ENCODE results near the gene ANAPC2.

Gene ANAPC2

GRCh38 chr9:137172901-137173795, 15.2 kb downstream of the ANAPC2 start:
- DNase-seq = peak; percentile 95

- peak; percentile 71 for DNase-seq
Observed at GRCh38 chr9:137171149-137171900, 17.0 kb downstream of the ANAPC2 start.

- DNase-seq = peak; percentile 94
Observed at GRCh38 chr9:137170486-137171148, 17.7 kb downstream of the ANAPC2 start.

GRCh38 chr9:137169896-137170358, 18.4 kb downstream of the ANAPC2 start, which contains the start of gene LRRC26:
Gene LRRC26, minus strand, starts transcription at chr9:137170051. Its CDS starts 108 bp downstream, at chr9:137169943.
- peak; percentile 90 for DNase-seq

DNA sequence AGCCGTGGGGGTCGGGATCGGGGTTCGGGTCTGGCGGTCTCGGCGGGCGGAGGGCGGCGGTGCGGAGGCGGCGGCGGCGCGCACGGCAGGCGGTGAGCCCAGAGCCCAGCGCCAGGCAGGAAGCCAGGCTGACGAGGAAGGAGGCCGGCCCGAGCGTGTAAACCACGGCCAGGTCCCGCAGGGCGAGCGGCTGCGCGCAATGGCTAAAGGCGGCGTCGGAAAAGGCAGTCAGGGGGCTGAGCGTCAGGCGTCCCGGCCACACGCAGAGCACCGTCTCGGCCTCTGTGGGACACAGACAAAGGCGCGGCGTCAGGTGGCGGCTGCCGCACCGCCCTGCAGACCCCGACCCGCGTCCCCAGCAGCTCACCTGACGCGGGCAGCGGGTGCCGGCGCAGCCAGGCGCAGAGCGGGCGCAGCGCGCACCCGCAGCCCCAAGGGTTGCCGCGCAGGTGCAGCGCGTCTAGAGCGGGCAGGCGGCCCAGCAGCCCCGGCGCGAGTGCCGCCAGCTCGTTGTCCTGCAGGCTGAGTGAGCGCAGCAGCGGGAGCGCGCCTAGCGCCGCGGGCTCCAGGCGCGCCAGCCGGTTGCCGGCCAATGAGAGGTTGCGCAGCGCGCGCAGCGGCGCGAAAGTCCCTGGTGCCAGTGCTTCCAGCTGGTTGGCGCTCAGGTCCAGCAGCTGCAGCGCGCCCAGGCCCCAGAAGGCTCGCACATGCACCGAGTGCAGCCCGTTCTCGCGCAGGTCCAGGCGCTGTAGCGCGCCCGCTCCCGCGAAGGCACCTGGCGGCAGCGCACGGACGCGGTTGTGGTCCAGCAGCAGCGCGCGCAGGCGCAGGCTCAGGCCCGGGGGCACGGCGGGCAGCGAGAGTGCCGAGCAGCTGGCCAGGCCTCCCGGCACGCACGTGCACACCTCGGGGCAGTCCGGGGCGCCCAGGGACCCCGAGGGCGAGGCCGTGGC, 19.2 kb downstream of the ANAPC2 start:
- DNase-seq = peak; percentile 93

DNA sequence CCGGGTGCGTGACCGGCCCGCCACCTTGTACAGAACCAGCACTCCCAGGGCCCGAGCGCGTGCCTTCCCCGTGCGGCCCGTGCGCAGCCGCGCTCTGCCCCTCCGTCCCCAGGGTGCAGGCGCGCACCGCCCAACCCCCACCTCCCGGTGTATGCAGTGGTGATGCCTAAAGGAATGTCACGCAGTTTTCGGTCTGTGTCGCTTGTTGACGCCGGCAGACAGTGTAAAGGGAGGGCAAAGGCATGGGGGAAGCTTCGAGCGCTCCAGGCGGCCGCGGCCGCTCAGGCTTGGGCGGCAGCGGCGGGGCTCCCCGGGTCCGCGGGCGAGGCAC, 19.8 kb downstream of the ANAPC2 start:
- peak; percentile 62 for DNase-seq

GRCh38 chr9:137167747-137168572, 20.4 kb downstream of the ANAPC2 start:
- peak; percentile 98 for DNase-seq

DNA sequence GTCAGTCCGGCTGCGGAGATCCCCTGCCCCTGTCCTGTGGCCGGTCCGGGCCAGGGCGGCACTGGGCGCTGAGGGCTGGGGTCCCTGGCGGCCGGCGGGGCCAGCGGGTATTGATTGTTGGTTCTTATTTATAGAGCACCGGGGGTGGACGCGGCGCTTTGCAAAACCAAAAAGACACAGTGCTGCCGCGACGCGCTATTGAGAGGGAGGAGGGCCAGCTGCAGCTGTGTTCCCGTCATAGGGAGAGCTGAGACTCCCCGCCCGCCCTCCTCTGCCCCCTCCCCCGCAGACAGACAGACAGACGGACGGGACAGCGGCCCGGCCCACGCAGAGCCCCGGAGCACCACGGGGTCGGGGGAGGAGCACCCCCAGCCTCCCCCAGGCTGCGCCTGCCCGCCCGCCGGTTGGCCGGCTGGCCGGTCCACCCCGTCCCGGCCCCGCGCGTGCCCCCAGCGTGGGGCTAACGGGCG, 21.0 kb downstream of the ANAPC2 start:
- peak; percentile 86 for DNase-seq

DNA sequence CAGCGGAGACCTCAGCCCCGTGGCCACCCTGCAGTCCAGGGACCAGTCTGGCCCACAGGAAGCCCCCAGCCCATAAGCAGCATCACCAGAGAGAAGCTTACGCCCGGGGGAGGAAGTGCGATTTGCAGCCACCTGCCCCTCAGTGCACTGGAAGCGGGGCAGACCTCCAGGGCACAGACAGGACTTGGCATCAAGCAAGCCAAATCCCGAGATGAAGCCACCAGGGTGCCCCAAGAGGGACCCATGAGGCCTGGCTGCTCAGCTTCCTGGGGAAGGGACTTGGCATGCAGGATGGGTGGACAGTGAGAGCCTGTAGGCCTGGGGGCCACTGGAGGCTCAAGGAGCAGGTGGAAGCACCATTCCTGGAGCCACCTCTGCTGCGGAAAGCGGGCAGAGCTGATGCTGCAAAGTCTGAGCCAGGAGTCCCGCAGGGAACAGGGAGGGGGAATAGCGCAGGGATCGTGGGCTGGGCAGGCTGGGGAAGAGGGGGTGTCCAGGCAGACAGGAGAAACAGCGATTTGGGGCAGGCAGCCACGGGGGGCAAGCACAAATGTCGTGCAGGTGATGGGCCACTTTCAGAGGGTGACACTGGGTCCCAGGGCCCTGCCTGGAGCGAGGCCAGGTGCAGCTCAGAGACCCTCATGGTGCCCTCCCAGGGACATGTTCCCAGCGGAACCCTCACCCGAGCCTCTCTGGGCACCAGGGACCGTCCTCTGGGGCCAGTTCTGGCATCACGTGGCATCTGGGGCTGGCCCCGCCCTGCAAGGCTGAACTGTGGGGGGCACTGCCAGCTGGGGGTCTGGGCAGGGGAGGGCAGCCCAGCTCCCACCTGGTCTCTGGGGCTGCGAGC, 21.8 kb downstream of the ANAPC2 start:
- peak; percentile 23 for DNase-seq

- DNase-seq = no peak
Observed at GRCh38 chr9:137165250-137165836, 23.0 kb downstream of the ANAPC2 start.

- DNase-seq = no peak
Observed at GRCh38 chr9:137164370-137165249, 23.8 kb downstream of the ANAPC2 start.

- no peak for DNase-seq
Observed at GRCh38 chr9:137163805-137164204, 24.6 kb downstream of the ANAPC2 start.

DNA sequence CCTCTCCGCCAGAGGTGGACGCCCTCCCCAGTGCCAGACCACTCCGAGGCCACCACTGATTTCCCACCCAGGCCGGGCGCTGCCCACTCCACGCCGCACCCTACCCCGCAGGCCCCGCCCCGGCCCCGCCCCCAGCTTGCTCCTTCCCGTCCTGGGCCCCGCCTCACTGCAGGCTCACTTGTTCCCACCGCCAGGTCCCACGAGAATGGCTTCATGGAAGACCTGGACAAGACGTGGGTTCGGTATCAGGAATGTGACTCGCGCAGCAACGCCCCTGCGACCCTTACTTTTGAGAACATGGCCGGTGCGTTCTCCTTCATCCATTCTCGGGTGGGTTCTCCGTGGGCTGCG, 25.0 kb downstream of the ANAPC2 start:
- DNase-seq = peak; percentile 22

DNA sequence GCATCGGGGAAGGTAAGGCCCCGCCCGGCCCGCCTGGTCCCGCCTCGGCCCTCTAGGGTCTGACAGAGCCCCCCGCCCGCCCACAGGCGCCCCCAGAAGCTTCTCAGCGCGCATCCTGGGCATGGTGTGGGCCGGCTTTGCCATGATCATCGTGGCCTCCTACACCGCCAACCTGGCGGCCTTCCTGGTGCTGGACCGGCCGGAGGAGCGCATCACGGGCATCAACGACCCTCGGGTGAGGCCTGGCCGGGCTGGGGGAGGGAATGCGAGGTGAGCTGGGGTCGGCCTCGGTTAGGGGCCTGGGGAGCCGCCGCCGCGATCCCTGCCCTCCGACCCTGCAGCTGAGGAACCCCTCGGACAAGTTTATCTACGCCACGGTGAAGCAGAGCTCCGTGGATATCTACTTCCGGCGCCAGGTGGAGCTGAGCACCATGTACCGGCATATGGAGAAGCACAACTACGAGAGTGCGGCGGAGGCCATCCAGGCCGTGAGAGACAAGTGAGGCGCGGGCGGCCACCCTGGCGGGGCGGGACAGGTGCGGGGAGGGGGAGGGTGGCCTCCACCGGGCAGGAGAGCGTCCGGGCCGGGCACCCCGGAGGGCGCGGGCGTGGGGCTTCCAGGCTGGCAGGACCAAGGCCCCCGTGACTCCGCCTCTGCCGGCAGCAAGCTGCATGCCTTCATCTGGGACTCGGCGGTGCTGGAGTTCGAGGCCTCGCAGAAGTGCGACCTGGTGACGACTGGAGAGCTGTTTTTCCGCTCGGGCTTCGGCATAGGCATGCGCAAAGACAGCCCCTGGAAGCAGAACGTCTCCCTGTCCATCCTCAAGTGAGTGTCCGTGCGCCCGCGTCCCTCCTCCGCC, 25.6 kb downstream of the ANAPC2 start:
- peak; percentile 30 for DNase-seq

- peak; percentile 25 for DNase-seq
Observed at GRCh38 chr9:137161558-137162486, 26.5 kb downstream of the ANAPC2 start.

Measured in RPMI8226 (cell line).